ENCODE measurements around the gene SPACA6.

SPACA6 gene

GRCh38 chr19:51689751-51690453 lies 3.2 kb upstream of the SPACA6 start:
- no peak for DNase-seq

- DNase-seq = peak; percentile 47
Observed at GRCh38 chr19:51690454-51691073, 2.6 kb upstream of the SPACA6 start.

- DNase-seq = no peak
Observed at GRCh38 chr19:51691074-51691583, 2.0 kb upstream of the SPACA6 start.

- no peak for DNase-seq
Observed at GRCh38 chr19:51691584-51692428, 1.3 kb upstream of the SPACA6 start.

GRCh38 chr19:51692468-51692867 lies 662 bp upstream of the SPACA6 start:
- DNase-seq = no peak

- no peak for DNase-seq
Observed at GRCh38 chr19:51693819-51694218, 689 bp downstream of the SPACA6 start.

- DNase-seq = no peak
Observed at GRCh38 chr19:51694318-51695085, 1.4 kb downstream of the SPACA6 start.

- DNase-seq = no peak
Observed at GRCh38 chr19:51695088-51695487, 2.0 kb downstream of the SPACA6 start.

GRCh38 chr19:51695702-51696315 lies 2.7 kb downstream of the SPACA6 start:
- no peak for DNase-seq

- no peak for DNase-seq
Observed at GRCh38 chr19:51696606-51697005, 3.5 kb downstream of the SPACA6 start.

- no peak for DNase-seq
Observed at GRCh38 chr19:51697169-51697776, 4.1 kb downstream of the SPACA6 start.

- DNase-seq = no peak
Observed at GRCh38 chr19:51698296-51698695, 5.2 kb downstream of the SPACA6 start.

- DNase-seq = no peak
Observed at GRCh38 chr19:51699170-51699569, 6.0 kb downstream of the SPACA6 start.

- no peak for DNase-seq
Observed at GRCh38 chr19:51701468-51702100, 8.5 kb downstream of the SPACA6 start.

- DNase-seq = no peak
Observed at GRCh38 chr19:51702103-51702824, 9.1 kb downstream of the SPACA6 start.

GRCh38 chr19:51702825-51703574 lies 9.9 kb downstream of the SPACA6 start:
- no peak for DNase-seq

GRCh38 chr19:51703575-51704515 lies 10.7 kb downstream of the SPACA6 start:
- peak; percentile 84 for DNase-seq

GRCh38 chr19:51704626-51705025 lies 11.5 kb downstream of the SPACA6 start:
- no peak for DNase-seq

GRCh38 chr19:51706296-51706695 lies 13.2 kb downstream of the SPACA6 start:
- no peak for DNase-seq

All from T1000 (cell line).